ENCODE measurements around the gene KIF16B.

DNA sequence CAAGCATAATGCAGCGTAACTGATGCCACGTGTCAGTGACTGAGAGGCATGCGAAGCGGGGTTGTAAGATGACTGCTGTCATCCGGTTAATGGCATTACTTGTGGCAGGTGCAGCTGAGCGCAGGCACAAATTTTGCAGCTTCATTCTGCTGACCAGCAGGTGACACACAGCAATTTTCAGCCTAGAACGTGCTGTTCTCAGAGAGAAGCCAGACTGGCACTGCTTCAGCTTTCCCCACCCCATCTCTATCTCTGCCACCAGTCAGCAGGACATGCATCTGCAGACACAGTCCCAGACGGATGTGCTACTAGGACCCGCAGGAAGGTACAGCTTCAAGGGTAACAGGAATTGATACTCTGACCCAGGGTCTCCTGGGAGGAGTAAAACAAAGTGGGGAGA, 221.8 kb downstream of the KIF16B start:
- TF ChIP-seq EZH2 (IDR thresholded peaks at IDR 0.05; ENCODE audit: low read length, unreplicated experiment) (no peak), EZH2phosphoT487 (IDR thresholded peaks at IDR 0.05; ENCODE audit: borderline replicate concordance, low read length) (no peak)
- TF ChIP-seq, protein P1, sequence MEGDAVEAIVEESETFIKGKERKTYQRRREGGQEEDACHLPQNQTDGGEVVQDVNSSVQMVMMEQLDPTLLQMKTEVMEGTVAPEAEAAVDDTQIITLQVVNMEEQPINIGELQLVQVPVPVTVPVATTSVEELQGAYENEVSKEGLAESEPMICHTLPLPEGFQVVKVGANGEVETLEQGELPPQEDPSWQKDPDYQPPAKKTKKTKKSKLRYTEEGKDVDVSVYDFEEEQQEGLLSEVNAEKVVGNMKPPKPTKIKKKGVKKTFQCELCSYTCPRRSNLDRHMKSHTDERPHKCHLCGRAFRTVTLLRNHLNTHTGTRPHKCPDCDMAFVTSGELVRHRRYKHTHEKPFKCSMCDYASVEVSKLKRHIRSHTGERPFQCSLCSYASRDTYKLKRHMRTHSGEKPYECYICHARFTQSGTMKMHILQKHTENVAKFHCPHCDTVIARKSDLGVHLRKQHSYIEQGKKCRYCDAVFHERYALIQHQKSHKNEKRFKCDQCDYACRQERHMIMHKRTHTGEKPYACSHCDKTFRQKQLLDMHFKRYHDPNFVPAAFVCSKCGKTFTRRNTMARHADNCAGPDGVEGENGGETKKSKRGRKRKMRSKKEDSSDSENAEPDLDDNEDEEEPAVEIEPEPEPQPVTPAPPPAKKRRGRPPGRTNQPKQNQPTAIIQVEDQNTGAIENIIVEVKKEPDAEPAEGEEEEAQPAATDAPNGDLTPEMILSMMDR (conservative IDR thresholded peaks at IDR 0.05; ENCODE audit: low read depth, low read length) = no peak

Data from PC-3 (cell line).